HepG2 (cell line): Measurements from ENCODE around the gene BACH2. TPM values are rescaled to one million over a fixed set of nuclear protein-coding genes. Genes with fewer than 3 reads are reported as not detected.

Experiments used
- ATAC-seq: fragments of 200-7000 bp; cut with Tn5 transposase; 3 replicates; pipeline ENCODE4 v1.9.1; 2020; ENCODE audit warnings: mild to moderate bottlenecking, moderate library complexity
- BruUV-seq: library from RNA; stranded (reverse); fragments of 400-500 nt; replicated peaks from 2 replicates; lab custom pipeline; 2021; lab: Mats Ljungman, UMichigan
- CTCF ChIA-PET: fragments of 300-600 bp; formaldehyde crosslinking; extraction: SDS; loops from one replicate; lab custom pipeline; 2021; ENCODE audit warnings: low total read pairs, inconsistent platforms, low intra/inter-chr PET ratio; lab: Yijun Ruan, JAX
- POLR2A ChIA-PET: fragments of 350-600 bp; sonication (Branson Sonifier 250); formaldehyde crosslinking; loops from one replicate; lab custom pipeline; 2020; ENCODE audit warnings: antibody characterized with exemption, inconsistent platforms; lab: Yijun Ruan, JAX
- DNase-seq: peaks from one replicate; pipeline ENCODE4 v3.0.0-alpha.2; 2015; ENCODE audit warnings: low spot score
- FAIRE-seq: peaks from 3 replicates; lab custom pipeline; 2011; peaks lifted over from hg19 to GRCh38; lab: Jason Lieb, UNC
- H2AFZ ChIP-seq: one replicate; pipeline ENCODE4 v1.6.1; 2011; ENCODE audit warnings: low read length, inconsistent platforms
- H3K27ac ChIP-seq: fragments of 300-600 bp; 3 replicates; pipeline ENCODE4 v1.8.0; 2011; ENCODE audit warnings: mixed run types, mild to moderate bottlenecking, mixed read lengths, low read length, inconsistent platforms; ENCODE audit not compliant: insufficient read depth; ENCODE audit errors: extremely low read length
- H3K27me3 ChIP-seq, 2 experiments: fragments of 200-600 bp in 1 of 2; 2 replicates in 1 of 2; 3 replicates in 1 of 2; pipeline versions ENCODE4 v1.6.0 to v1.8.0; 2011; ENCODE audit warnings: low read length in 2 of 2, mild to moderate bottlenecking in 2 of 2, moderate library complexity in 2 of 2, inconsistent platforms in 1 of 2; ENCODE audit not compliant: insufficient read depth in 2 of 2, control insufficient read depth in 1 of 2
- H3K36me3 ChIP-seq, 2 experiments: fragments of 200-600 bp in 1 of 2; replicated peaks in 1 of 2; 2 replicates in 1 of 2; 3 replicates in 1 of 2; pipeline versions ENCODE4 v1.5.1 to v1.8.0; 2011; ENCODE audit warnings: low read length in 2 of 2, inconsistent platforms in 1 of 2; ENCODE audit not compliant: insufficient read depth in 2 of 2, control insufficient read depth in 1 of 2
- H3K4me1 ChIP-seq: 2 replicates; pipeline ENCODE4 v1.5.1; 2012; ENCODE audit warnings: low read length, inconsistent platforms; ENCODE audit not compliant: insufficient read depth
- H3K4me2 ChIP-seq: 2 replicates; pipeline ENCODE4 v1.6.0; 2011; ENCODE audit warnings: low read depth, low read length, inconsistent platforms
- H3K4me3 ChIP-seq, 3 experiments: fragments of 200-600 bp in 1 of 3; sonication (generic), shearing (Covaris generic) in 1 of 3; replicated peaks in 1 of 3; 2 replicates each; pipeline ENCODE4 v1.5.1; 2011 to 2016; ENCODE audit warnings: low read length in 3 of 3, inconsistent platforms in 2 of 3, low read depth in 2 of 3, mild to moderate bottlenecking in 2 of 3, control low read depth in 1 of 3, mixed read lengths in 1 of 3; ENCODE audit not compliant: insufficient read depth in 1 of 3
- H3K79me2 ChIP-seq: one replicate; pipeline ENCODE4 v1.6.1; 2011; ENCODE audit warnings: low read length, inconsistent platforms; ENCODE audit not compliant: insufficient read depth
- H3K9ac ChIP-seq: 2 replicates; pipeline ENCODE4 v1.6.0; 2011; ENCODE audit warnings: mild to moderate bottlenecking, low read depth, low read length, inconsistent platforms; ENCODE audit not compliant: insufficient read depth
- H3K9me3 ChIP-seq: 2 replicates; pipeline ENCODE4 v1.5.1; 2012; ENCODE audit warnings: mild to moderate bottlenecking, low read length
- H4K20me1 ChIP-seq: 2 replicates; pipeline ENCODE4 v1.6.0; 2011; ENCODE audit warnings: inconsistent platforms, mild to moderate bottlenecking, low read length, moderate library complexity; ENCODE audit not compliant: insufficient read depth
- ERF ChIP-seq: IDR thresholded peaks from 2 replicates; pipeline ENCODE4 v1.6.1; 2018; ENCODE audit warnings: missing biosample characterization, missing genetic modification reagents
- MBNL3 ChIP-seq: fragments of 250-450 bp; sonication (Bioruptor Pico); conservative IDR thresholded peaks from 2 replicates; pipeline ENCODE4 v1.8.0; 2022; ENCODE audit warnings: mild to moderate bottlenecking, inconsistent platforms
- NCOR1 ChIP-seq: fragments of 200-600 bp; sonication (generic); IDR thresholded peaks from 2 replicates; pipeline ENCODE4 v1.7.0; 2017; ENCODE audit warnings: antibody characterized with exemption, low read length, borderline replicate concordance
- PLRG1 ChIP-seq: fragments of 450-650 bp; conservative IDR thresholded peaks from 2 replicates; pipeline ENCODE4 v1.6.1; 2016
- WGBS: methylation state at CpG from one replicate; pipeline ENCODE4 v1.1.6; 2017; ENCODE audit warnings: low lambda C conversion rate; 5-methylcytosine and 5-hydroxymethylcytosine counted together
- in situ Hi-C: cut with HindIII; loops from 2 replicates; pipeline ENCODE4 v1.10.0; 2017; ENCODE audit warnings: low pct_unique_long_range_greater_than_20kb; ENCODE audit not compliant: extremely low pct_ligation_motif_present
- intact Hi-C: fragments of 100-400 bp; cut with micrococcal nuclease; formaldehyde crosslinking; loops from one replicate; pipeline ENCODE4 v1.10.0; 2022; ENCODE audit not compliant: unreplicated experiment
- polyA plus RNA-seq, 8 experiments: library from polyadenylated mRNA; depleted of rRNA in 3 of 8; stranded (reverse) in 7 of 8; unstranded in 1 of 8; fragments of >200 nt; fragmentation: Illumina TruSeq in 4 of 8; extraction: Trizol in 4 of 8; gene quantifications; 2 replicates each; pipeline versions ENCODE4 v1.2.1 to v1.2.3, GENCODE V29; 2011 to 2016; ENCODE audit warnings: low read depth in 4 of 8, missing spikeins in 1 of 8, mixed read lengths in 1 of 8; ENCODE audit not compliant: insufficient read depth in 1 of 8
- total RNA-seq, 5 experiments: library from RNA; depleted of rRNA; stranded (reverse); fragments of >200 nt; fragmentation: Illumina TruSeq; extraction: Trizol; gene quantifications; 2 replicates each; pipeline ENCODE4 v1.2.3, GENCODE V29; 2016; ENCODE audit warnings: low read depth in 1 of 5
- TF ChIP-seq, protein P1 (sequence below): sonication (generic); formaldehyde crosslinking; IDR thresholded peaks from 2 replicates; pipeline ENCODE4 v1.5.0; 2020; ENCODE audit warnings: mild to moderate bottlenecking, missing genetic modification reagents, borderline replicate concordance

The BACH2 gene
- total and polyA plus RNA-seq, 2 of the 13 experiments (the other 11 are each of a cell fraction or from before 2014, with no cell fraction given) = 0.01 TPM; not detected in 1

- 4% methylated on average over 4 of the region's 4 CpGs for WGBS
- no peaks in the 10 kb centered on the region for H3K79me2 ChIP-seq
- no peak for ATAC-seq
Measured at GRCh38 chr6:90199900-90200299, 96.7 kb downstream of the BACH2 start.

More at GRCh38 chr6:90199900-90200299, 96.7 kb downstream of the BACH2 start:
- Histone ChIP-seq H3K27me3 (no peaks in the 10 kb centered on the region), H3K36me3 (no peaks in the 10 kb centered on the region), H3K4me3 (no peak overlapping the region), H4K20me1 (no peaks in the 10 kb centered on the region), H3K9ac (no peak overlapping the region)
- no TSS peak for BruUV-seq
- in situ Hi-C loops = no loop called here
- TF ChIP-seq ERF (CRISPR knock-in tag) (no peak), NCOR1 (no peak), MBNL3 (CRISPR knock-in tag) (no peak), PLRG1 (no peak)
- TF ChIP-seq, protein P1, sequence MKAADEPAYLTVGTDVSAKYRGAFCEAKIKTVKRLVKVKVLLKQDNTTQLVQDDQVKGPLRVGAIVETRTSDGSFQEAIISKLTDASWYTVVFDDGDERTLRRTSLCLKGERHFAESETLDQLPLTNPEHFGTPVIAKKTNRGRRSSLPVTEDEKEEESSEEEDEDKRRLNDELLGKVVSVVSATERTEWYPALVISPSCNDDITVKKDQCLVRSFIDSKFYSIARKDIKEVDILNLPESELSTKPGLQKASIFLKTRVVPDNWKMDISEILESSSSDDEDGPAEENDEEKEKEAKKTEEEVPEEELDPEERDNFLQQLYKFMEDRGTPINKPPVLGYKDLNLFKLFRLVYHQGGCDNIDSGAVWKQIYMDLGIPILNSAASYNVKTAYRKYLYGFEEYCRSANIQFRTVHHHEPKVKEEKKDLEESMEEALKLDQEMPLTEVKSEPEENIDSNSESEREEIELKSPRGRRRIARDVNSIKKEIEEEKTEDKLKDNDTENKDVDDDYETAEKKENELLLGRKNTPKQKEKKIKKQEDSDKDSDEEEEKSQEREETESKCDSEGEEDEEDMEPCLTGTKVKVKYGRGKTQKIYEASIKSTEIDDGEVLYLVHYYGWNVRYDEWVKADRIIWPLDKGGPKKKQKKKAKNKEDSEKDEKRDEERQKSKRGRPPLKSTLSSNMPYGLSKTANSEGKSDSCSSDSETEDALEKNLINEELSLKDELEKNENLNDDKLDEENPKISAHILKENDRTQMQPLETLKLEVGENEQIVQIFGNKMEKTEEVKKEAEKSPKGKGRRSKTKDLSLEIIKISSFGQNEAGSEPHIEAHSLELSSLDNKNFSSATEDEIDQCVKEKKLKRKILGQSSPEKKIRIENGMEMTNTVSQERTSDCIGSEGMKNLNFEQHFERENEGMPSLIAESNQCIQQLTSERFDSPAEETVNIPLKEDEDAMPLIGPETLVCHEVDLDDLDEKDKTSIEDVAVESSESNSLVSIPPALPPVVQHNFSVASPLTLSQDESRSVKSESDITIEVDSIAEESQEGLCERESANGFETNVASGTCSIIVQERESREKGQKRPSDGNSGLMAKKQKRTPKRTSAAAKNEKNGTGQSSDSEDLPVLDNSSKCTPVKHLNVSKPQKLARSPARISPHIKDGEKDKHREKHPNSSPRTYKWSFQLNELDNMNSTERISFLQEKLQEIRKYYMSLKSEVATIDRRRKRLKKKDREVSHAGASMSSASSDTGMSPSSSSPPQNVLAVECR (CRISPR knock-in tag) = no peak
- TF ChIP-seq, all 625 proteins: peak for 0
- intact Hi-C loops = no loop called here
- Histone ChIP-seq H2AFZ (no peak overlapping the region), H3K27ac (no peak overlapping the region), H3K4me2 (no peak overlapping the region), H3K9me3 (no peaks in the 10 kb centered on the region), H3K4me1 (no peaks in the 10 kb centered on the region)
- POLR2A ChIA-PET = no interaction called here
- no peak for FAIRE-seq
- CTCF ChIA-PET = no interaction called here
- DNase-seq = no peak
